H1 (cell line): ENCODE results near the gene TMEM52B. TPM values are rescaled to one million over a fixed set of nuclear protein-coding genes. Genes with fewer than 3 reads are reported as not detected.

Experiments used
- CTCF ChIA-PET: fragments of 300-600 bp; sonication (Branson Sonifier 250); formaldehyde crosslinking; loops from one replicate; lab custom pipeline; 2021; ENCODE audit not compliant: partially characterized antibody; lab: Charles Lee
- POLR2A ChIA-PET: fragments of 300-600 bp; sonication (Branson Sonifier 250); formaldehyde crosslinking; loops from one replicate; lab custom pipeline; 2021; ENCODE audit warnings: inconsistent platforms; ENCODE audit not compliant: partially characterized antibody; lab: Charles Lee
- DNase-seq, 2 experiments: peaks; one replicate each; pipeline versions ENCODE4 v3.0.0 to v3.0.0-alpha.2; 2010 to 2022; ENCODE audit warnings: low spot score in 2 of 2, low read depth in 1 of 2, mixed read lengths in 1 of 2
- FAIRE-seq: peaks from 2 replicates; lab custom pipeline; 2011; peaks lifted over from hg19 to GRCh38; lab: Jason Lieb, UNC
- H2AFZ ChIP-seq: 2 replicates; pipeline ENCODE4 v1.8.1; 2012; ENCODE audit warnings: low read length, inconsistent platforms
- H2AK5ac ChIP-seq: 2 replicates; pipeline ENCODE4 v1.6.1; 2013; ENCODE audit warnings: low read depth, low read length
- H2BK120ac ChIP-seq: replicated peaks from 2 replicates; pipeline ENCODE3; 2013; ENCODE audit warnings: low read depth, low read length, inconsistent platforms
- H2BK12ac ChIP-seq: 2 replicates; pipeline ENCODE4 v1.6.1; 2013; ENCODE audit warnings: low read depth, low read length
- H2BK15ac ChIP-seq: 2 replicates; pipeline ENCODE4 v1.6.1; 2013; ENCODE audit warnings: low read length
- H2BK20ac ChIP-seq: 2 replicates; pipeline ENCODE4 v1.6.1; 2013; ENCODE audit warnings: low read length
- H2BK5ac ChIP-seq: 2 replicates; pipeline ENCODE4 v1.6.1; 2013; ENCODE audit warnings: low read depth, low read length
- H3K14ac ChIP-seq: 2 replicates; pipeline ENCODE4 v1.6.1; 2013; ENCODE audit warnings: inconsistent platforms; ENCODE audit not compliant: insufficient read length
- H3K18ac ChIP-seq: 2 replicates; pipeline ENCODE4 v1.6.1; 2013; ENCODE audit warnings: low read length; ENCODE audit errors: extremely low read depth
- H3K23ac ChIP-seq: 2 replicates; pipeline ENCODE4 v1.6.1; 2013; ENCODE audit warnings: inconsistent platforms; ENCODE audit not compliant: insufficient read length
- H3K23me2 ChIP-seq: 2 replicates; pipeline ENCODE4 v1.6.1; 2013; ENCODE audit warnings: low read depth, low read length
- H3K27ac ChIP-seq: 2 replicates; pipeline ENCODE4 v1.6.1; 2011; ENCODE audit warnings: low read depth, low read length, inconsistent platforms
- H3K27me3 ChIP-seq, 4 experiments: replicated peaks in 1 of 4; 1 replicate in 1 of 4; 2 replicates in 3 of 4; pipeline versions ENCODE4 v1.6.1 to v1.8.1; 2011 to 2013; ENCODE audit warnings: low read length in 3 of 4, mild to moderate bottlenecking in 3 of 4, inconsistent platforms in 2 of 4, mixed read lengths in 2 of 4, moderate library complexity in 1 of 4; ENCODE audit not compliant: control insufficient read depth in 3 of 4, insufficient read depth in 3 of 4; ENCODE audit errors: extremely low read depth in 1 of 4
- H3K36me3 ChIP-seq, 4 experiments: 2 replicates each; pipeline versions ENCODE4 v1.6.1 to v1.8.1; 2011 to 2013; ENCODE audit warnings: mild to moderate bottlenecking in 4 of 4, low read length in 3 of 4, moderate library complexity in 2 of 4, control low read depth in 1 of 4, inconsistent platforms in 1 of 4; ENCODE audit not compliant: insufficient read depth in 4 of 4, control insufficient read depth in 2 of 4
- H3K4ac ChIP-seq: replicated peaks from 2 replicates; pipeline ENCODE3; 2013; ENCODE audit warnings: low read length, low read depth, mixed read lengths, inconsistent platforms; ENCODE audit not compliant: insufficient read length
- H3K4me1 ChIP-seq, 4 experiments: replicated peaks in 1 of 4; 1 replicate in 1 of 4; 2 replicates in 3 of 4; pipeline versions ENCODE4 v1.6.1 to v1.8.1; 2011 to 2013; ENCODE audit warnings: low read length in 3 of 4, inconsistent platforms in 2 of 4, mixed read lengths in 1 of 4; ENCODE audit not compliant: insufficient read depth in 4 of 4, control insufficient read depth in 3 of 4
- H3K4me2 ChIP-seq, 2 experiments: 2 replicates each; pipeline versions ENCODE4 v1.6.1 to v1.8.1; 2011 to 2013; ENCODE audit warnings: low read depth in 2 of 2, low read length in 2 of 2, control low read depth in 1 of 2, inconsistent platforms in 1 of 2, mild to moderate bottlenecking in 1 of 2; ENCODE audit not compliant: insufficient read depth in 1 of 2
- H3K4me3 ChIP-seq, 4 experiments: fragments of 200-600, 300-600 bp in 1 of 4; sonication (generic), shearing (Covaris generic), sonication (Bioruptor Twin) in 1 of 4; 2 replicates each; pipeline versions ENCODE4 v1.5.1 to v1.8.1; 2011 to 2016; ENCODE audit warnings: low read length in 4 of 4, low read depth in 3 of 4, control low read depth in 2 of 4, inconsistent platforms in 2 of 4, mild to moderate bottlenecking in 2 of 4, mixed read lengths in 1 of 4, moderate library complexity in 1 of 4; ENCODE audit not compliant: insufficient read depth in 2 of 4; ENCODE audit errors: extremely low read depth in 1 of 4
- H3K56ac ChIP-seq: replicated peaks from 2 replicates; pipeline ENCODE3; 2013; ENCODE audit warnings: low read depth, mild to moderate bottlenecking, mixed read lengths, low read length, inconsistent platforms; ENCODE audit not compliant: insufficient read length
- H3K79me1 ChIP-seq: 2 replicates; pipeline ENCODE4 v1.6.1; 2013; ENCODE audit warnings: low read depth, low read length, control low read depth
- H3K79me2 ChIP-seq, 2 experiments: 2 replicates each; pipeline versions ENCODE4 v1.6.1 to v1.8.1; 2012 to 2013; ENCODE audit warnings: low read length in 2 of 2, mild to moderate bottlenecking in 2 of 2, inconsistent platforms in 1 of 2; ENCODE audit not compliant: insufficient read depth in 2 of 2, control insufficient read depth in 1 of 2
- H3K9ac ChIP-seq, 4 experiments: replicated peaks in 1 of 4; 1 replicate in 1 of 4; 2 replicates in 3 of 4; pipeline versions ENCODE4 v1.6.1 to v1.8.1; 2011 to 2013; ENCODE audit warnings: low read depth in 3 of 4, low read length in 3 of 4, control low read depth in 2 of 4, mild to moderate bottlenecking in 2 of 4, moderate library complexity in 2 of 4, inconsistent platforms in 1 of 4; ENCODE audit errors: extremely low read depth in 1 of 4
- H3K9me3 ChIP-seq, 2 experiments: 2 replicates each; pipeline versions ENCODE4 v1.6.1 to v1.8.1; 2012 to 2013; ENCODE audit warnings: mild to moderate bottlenecking in 2 of 2, moderate library complexity in 2 of 2, control low read depth in 1 of 2, inconsistent platforms in 1 of 2, low read depth in 1 of 2, low read length in 1 of 2, mixed read lengths in 1 of 2; ENCODE audit not compliant: insufficient read depth in 2 of 2
- H4K20me1 ChIP-seq, 2 experiments: replicated peaks in 1 of 2; 2 replicates each; pipeline versions ENCODE3 to v1.8.1; 2011 to 2013; ENCODE audit warnings: inconsistent platforms in 2 of 2, low read length in 2 of 2, mild to moderate bottlenecking in 1 of 2; ENCODE audit not compliant: insufficient read depth in 2 of 2, control insufficient read depth in 1 of 2
- H4K5ac ChIP-seq: 2 replicates; pipeline ENCODE4 v1.6.1; 2013; ENCODE audit warnings: low read length, low read depth, mixed read lengths, inconsistent platforms; ENCODE audit not compliant: insufficient read length
- H4K8ac ChIP-seq: 2 replicates; pipeline ENCODE4 v1.8.0; 2013; ENCODE audit warnings: mild to moderate bottlenecking, moderate library complexity, low read length, inconsistent platforms; ENCODE audit not compliant: insufficient read depth; ENCODE audit errors: extremely low read depth
- H4K91ac ChIP-seq: replicated peaks from 2 replicates; pipeline ENCODE3; 2013; ENCODE audit warnings: low read length, mixed read lengths, inconsistent platforms; ENCODE audit not compliant: insufficient read length
- CBX8 ChIP-seq: fragments of 300-800, 300-1000 bp; sonication (generic); IDR thresholded peaks from 2 replicates; pipeline ENCODE4 v1.7.1; 2016; ENCODE audit warnings: low read depth, low read length, borderline replicate concordance
- E2F6 ChIP-seq: IDR thresholded peaks from 2 replicates; pipeline ENCODE4 v1.6.1; 2012; ENCODE audit warnings: inconsistent platforms
- EP300 ChIP-seq, 2 experiments: IDR thresholded peaks; 1 replicate in 1 of 2; 2 replicates in 1 of 2; pipeline ENCODE4 v1.6.1; 2011 to 2012; ENCODE audit warnings: low read depth in 2 of 2, low read length in 2 of 2, mild to moderate bottlenecking in 2 of 2, borderline replicate concordance in 1 of 2, inconsistent platforms in 1 of 2, moderate library complexity in 1 of 2
- KDM5A ChIP-seq: fragments of 200-600 bp; IDR thresholded peaks from 2 replicates; pipeline ENCODE4 v1.7.1; 2012; ENCODE audit warnings: mild to moderate bottlenecking, low read length, inconsistent platforms, mixed read lengths
- NANOG ChIP-seq: IDR thresholded peaks from 2 replicates; pipeline ENCODE4 v1.6.1; 2011; ENCODE audit warnings: low read length, low read depth, mild to moderate bottlenecking, inconsistent platforms; ENCODE audit not compliant: insufficient read depth, poor library complexity, severe bottlenecking
- POLR2A ChIP-seq, 2 experiments: IDR thresholded peaks; 1 replicate in 1 of 2; 2 replicates in 1 of 2; pipeline ENCODE4 v1.6.1; 2011; ENCODE audit warnings: low read depth in 2 of 2, low read length in 2 of 2, mild to moderate bottlenecking in 2 of 2; ENCODE audit errors: control extremely low read depth in 1 of 2
- RAD21 ChIP-seq, 2 experiments: IDR thresholded peaks in 1 of 2; conservative IDR thresholded peaks in 1 of 2; 2 replicates each; pipeline ENCODE4 v1.6.1; 2011; ENCODE audit warnings: low read depth in 2 of 2, low read length in 2 of 2, improper control_type of control experiment in 1 of 2, inconsistent platforms in 1 of 2, mild to moderate bottlenecking in 1 of 2, moderate library complexity in 1 of 2
- RFX5 ChIP-seq: IDR thresholded peaks from 2 replicates; pipeline ENCODE4 v1.6.1; 2011; ENCODE audit warnings: low read depth, low read length, improper control_type of control experiment, borderline replicate concordance
- SIX5 ChIP-seq: IDR thresholded peaks from 2 replicates; pipeline ENCODE4 v1.6.1; 2011; ENCODE audit warnings: mild to moderate bottlenecking, low read depth, low read length
- SUZ12 ChIP-seq: fragments of 200-600 bp; sonication (generic); IDR thresholded peaks from 2 replicates; pipeline ENCODE4 v1.6.1; 2012; ENCODE audit warnings: mild to moderate bottlenecking, inconsistent platforms, low read length, moderate library complexity, mixed read lengths
- WGBS, 2 experiments: shearing (Covaris generic) in 1 of 2; methylation state at CpG; one replicate each; pipeline versions ENCODE4 v1.1.6 to v1.1.7; 2013 to 2015; ENCODE audit warnings: low lambda C conversion rate in 2 of 2, mixed read lengths in 2 of 2, inconsistent platforms in 1 of 2, low coverage in 1 of 2, missing lambda C conversion rate in 1 of 2; ENCODE audit not compliant: insufficient replicate concordance in 2 of 2, insufficient coverage in 1 of 2, insufficient read length in 1 of 2; ENCODE audit errors: extremely low coverage in 1 of 2, missing lambda C conversion rate in 1 of 2; 5-methylcytosine and 5-hydroxymethylcytosine counted together
- polyA plus RNA-seq, 7 experiments: library from polyadenylated mRNA; depleted of rRNA in 3 of 7; stranded (reverse) in 5 of 7; unstranded in 2 of 7; fragments of >200 nt in 5 of 7; fragments of 200-250 nt in 2 of 7; gene quantifications; 1 replicate in 5 of 7; 2 replicates in 1 of 7; 4 replicates in 1 of 7; pipeline versions ENCODE4 v1.2.1 to v1.2.3, GENCODE V29; 2011 to 2013; ENCODE audit warnings: missing spikeins in 2 of 7, mixed read lengths in 2 of 7
- total RNA-seq: library from RNA; stranded (reverse); fragmentation: NEBNext Ultra II Directional; extraction: Animal tissue kit (Norgen Biotek cat#: 25700); gene quantifications from 2 replicates; pipeline ENCODE4 v1.2.1, GENCODE V29; 2021

The TMEM52B gene
- total and polyA plus RNA-seq, 2 of the 8 experiments (the other 6 are each of a cell fraction or from before 2014, with no cell fraction given): not detected

- ChIA-PET CTCF (interaction anchor here (0.6 to 2.2 kb wide), 7 partner anchors 12 to 286 kb away, joined by 3 to 8 read pairs (median 4); no protein-coding TSS in a partner anchor), POLR2A (interaction anchor here (0.7 to 3.1 kb wide), 6 partner anchors 10 to 504 kb away, joined by 3 to 14 read pairs (median 6); no protein-coding TSS in a partner anchor)
- Histone ChIP-seq H2BK5ac (no peak overlapping the region), H3K9ac (peak overlapping the region in 3 of 4 experiments; percentile 68 to 93 (median 88); a peak in 4 of 7 replicates), H4K5ac (no peak overlapping the region), H3K4me2 (peak overlapping the region; percentile 72 to 94), H4K91ac (no peak overlapping the region), H3K23me2 (peaks cover 8% of the 10 kb centered on the region), H3K14ac (no peak overlapping the region), H4K20me1 (no peaks in the 10 kb centered on the region), H2BK20ac (no peak overlapping the region), H3K23ac (no peak overlapping the region), H3K79me1 (peaks cover 2% of the 10 kb centered on the region; the same call in 1 of the 2 replicates), H3K56ac (no peak overlapping the region), H3K18ac (no peak overlapping the region), H2BK12ac (no peak overlapping the region), H2AK5ac (no peak overlapping the region), H3K27ac (no peak overlapping the region), H4K8ac (no peak overlapping the region), H2AFZ (no peak overlapping the region), H3K27me3 (no peaks in the 10 kb centered on the region), H3K36me3 (peaks cover 0 to 6% (median 0%) of the 10 kb centered on the region in 4 experiments; a peak in 4 of 8 replicates), H2BK120ac (no peak overlapping the region), H3K4me1 (peaks cover 0 to 10% (median 3%) of the 10 kb centered on the region in 4 experiments; a peak in 5 of 7 replicates), H3K4ac (no peak overlapping the region), H3K79me2 (peaks cover 0 to 38% of the 10 kb centered on the region in 2 experiments; a peak in 3 of 4 replicates), H3K4me3 (peak overlapping the region; percentile 66 to 97 (median 88)), H3K9me3 (no peaks in the 10 kb centered on the region), H2BK15ac (no peak overlapping the region)
- DNase-seq (no peak), FAIRE-seq (no peak)
- WGBS, 2 experiments: 56% methylated on average over 10 of the region's 10 CpGs; no CpG with 5 or more reads in 1 of the 2 experiments
- TF ChIP-seq EP300 (IDR thresholded peaks at IDR 0.05; ENCODE audit: borderline replicate concordance in 1 of 2, low read depth in 2 of 2, low read length in 2 of 2): no peak
- no peak for TF ChIP-seq NANOG
- no peak for TF ChIP-seq RAD21 (IDR thresholded peaks at IDR 0.05 in 1 of 2, conservative IDR thresholded peaks at IDR 0.05 in 1 of 2; ENCODE audit: low read depth in 2 of 2, low read length in 2 of 2)
- TF ChIP-seq KDM5A: no peak
- TF ChIP-seq CBX8: no peak
- TF ChIP-seq SIX5: no peak
- no peak for TF ChIP-seq E2F6
- no peak for TF ChIP-seq SUZ12
- TF ChIP-seq POLR2A (IDR thresholded peaks at IDR 0.05; ENCODE audit: control extremely low read depth in 1 of 2, low read depth in 2 of 2, low read length in 2 of 2): no peak
- no peak for TF ChIP-seq RFX5
Measured at GRCh38 chr12:10214136-10214894, 35.5 kb downstream of the TMEM52B start.
